HL-60 (cell line): Measurements from ENCODE around the gene NXF1.
"Not testable (repeated sequence)": the region's sequence is repeated elsewhere in the genome, so short reads cannot be mapped to it uniquely, and the experiment has no call there.

ENCODE experiments used
- DNase-seq, 2 experiments: peaks; one replicate each; pipeline ENCODE4 v3.0.0-alpha.2; 2010 to 2020; ENCODE audit warnings: low read depth in 1 of 2, low spot score in 1 of 2
- H3K27ac ChIP-seq: fragments of 250-450 bp; sonication (Bioruptor Pico); replicated peaks from 2 replicates; pipeline ENCODE4 v1.5.1; 2020; ENCODE audit warnings: mild to moderate bottlenecking, moderate library complexity
- H3K27me3 ChIP-seq: fragments of 250-450 bp; sonication (Bioruptor Pico); 2 replicates; pipeline ENCODE4 v1.5.1; 2021; ENCODE audit warnings: mild to moderate bottlenecking, moderate library complexity; ENCODE audit not compliant: insufficient read depth, poor library complexity, severe bottlenecking
- H3K4me3 ChIP-seq: replicated peaks from 2 replicates; pipeline ENCODE4 v1.5.1; 2011; ENCODE audit warnings: mild to moderate bottlenecking, control low read depth, low read length; ENCODE audit not compliant: insufficient read depth
- CTCF ChIP-seq: IDR thresholded peaks from one replicate; pipeline ENCODE4 v1.5.1; 2011; ENCODE audit warnings: low read length, control low read depth, inconsistent platforms; ENCODE audit not compliant: insufficient read depth
- GABPA ChIP-seq: IDR thresholded peaks from 2 replicates; pipeline ENCODE4 v1.6.1; 2012; ENCODE audit warnings: low read depth
- POLR2AphosphoS5 ChIP-seq: IDR thresholded peaks from 2 replicates; pipeline ENCODE4 v1.6.1; 2012; ENCODE audit warnings: low read depth
- REST ChIP-seq: IDR thresholded peaks from 2 replicates; pipeline ENCODE4 v1.6.1; 2012; ENCODE audit warnings: low read depth; ENCODE audit not compliant: insufficient replicate concordance
- SPI1 ChIP-seq: IDR thresholded peaks from 2 replicates; pipeline ENCODE4 v1.6.1; 2012; ENCODE audit warnings: low read depth, mild to moderate bottlenecking, borderline replicate concordance

Gene NXF1

GRCh38 chr11:62753736-62754603, 51.3 kb downstream of the NXF1 start, which contains the start of gene ZBTB3:
Gene ZBTB3, minus strand, starts transcription at chr11:62754160. Its CDS starts 496 bp downstream, at chr11:62753664.
- Histone ChIP-seq H3K27me3 (no peaks in the 10 kb centered on the region), H3K27ac (peak within 1 kb of the TSS; percentile 95), H3K4me3 (peak within 1 kb of the TSS; percentile 60)
- no peak for TF ChIP-seq REST
- TF ChIP-seq POLR2AphosphoS5, result peak; percentile 94
- no peak for TF ChIP-seq CTCF
- no peak for TF ChIP-seq SPI1
- TF ChIP-seq GABPA, result peak; percentile 88
- DNase-seq, result peak; percentile 99 to 100

GRCh38 chr11:62752994-62753735, 52.1 kb downstream of the NXF1 start:
- Histone ChIP-seq H3K27ac (peak overlapping the region; percentile 95), H3K27me3 (no peaks in the 10 kb centered on the region), H3K4me3 (peak overlapping the region; percentile 60)
- DNase-seq, result no peak
- TF ChIP-seq CTCF, result no peak
- TF ChIP-seq REST, result no peak
- TF ChIP-seq SPI1, result no peak
- TF ChIP-seq POLR2AphosphoS5, result no peak
- no peak for TF ChIP-seq GABPA

GRCh38 chr11:62752177-62752785, 53.0 kb downstream of the NXF1 start:
- Histone ChIP-seq H3K4me3 (no peak overlapping the region), H3K27me3 (no peaks in the 10 kb centered on the region)
- no peak for TF ChIP-seq CTCF
- no peak for TF ChIP-seq POLR2AphosphoS5
- TF ChIP-seq REST, result no peak
- no peak for TF ChIP-seq SPI1
- no peak for TF ChIP-seq GABPA

GRCh38 chr11:62749931-62750330, 55.3 kb downstream of the NXF1 start:
- H3K27ac ChIP-seq, H3K27me3 ChIP-seq: not testable (repeated sequence)

More at GRCh38 chr11:62752177-62752785, 53.0 kb downstream of the NXF1 start:
- no peak for DNase-seq
- H3K27ac ChIP-seq, result no peak overlapping the region

More at GRCh38 chr11:62749931-62750330, 55.3 kb downstream of the NXF1 start:
- not testable (repeated sequence) for H3K4me3 ChIP-seq, DNase-seq
